BJ (cell line): Measurements from ENCODE around the gene ATP11A. TPM values are rescaled to one million over a fixed set of nuclear protein-coding genes. Genes with fewer than 3 reads are reported as not detected.

Experiments
- CTCF ChIA-PET: fragments of 350-600 bp; formaldehyde crosslinking; extraction: SDS; loops from one replicate; lab custom pipeline; 2021; ENCODE audit warnings: antibody characterized with exemption, inconsistent platforms; lab: Yijun Ruan, JAX
- POLR2A ChIA-PET: fragments of 300-600 bp; sonication (Branson Sonifier 250); formaldehyde crosslinking; extraction: SDS; loops from one replicate; lab custom pipeline; 2021; ENCODE audit warnings: antibody characterized with exemption; lab: Charles Lee
- DNase-seq: peaks from one replicate; pipeline ENCODE4 v3.0.0-alpha.2; 2011; ENCODE audit warnings: low read depth
- H3K27me3 ChIP-seq: 2 replicates; pipeline ENCODE4 v1.6.0; 2011; ENCODE audit warnings: low read length; ENCODE audit not compliant: control insufficient read depth, insufficient read depth
- H3K36me3 ChIP-seq: 2 replicates; pipeline ENCODE4 v1.5.1; 2011; ENCODE audit warnings: low read length; ENCODE audit not compliant: control insufficient read depth, insufficient read depth
- H3K4me3 ChIP-seq: 2 replicates; pipeline ENCODE4 v1.5.1; 2011; ENCODE audit warnings: low read depth, mild to moderate bottlenecking, control low read depth, low read length
- polyA plus RNA-seq: library from polyadenylated mRNA; depleted of rRNA; stranded (reverse); fragments of >200 nt; gene quantifications from 2 replicates; pipeline ENCODE4 v1.2.3, GENCODE V29; 2011
- TF ChIP-seq, protein P1 (sequence below): IDR thresholded peaks from 2 replicates; pipeline ENCODE4 v1.5.1; 2011; ENCODE audit warnings: low read depth, mild to moderate bottlenecking, control low read depth, inconsistent platforms, low read length, moderate library complexity; ENCODE audit not compliant: insufficient read depth

Gene ATP11A
- polyA plus RNA-seq, 1 experiment = 1.9 TPM

DNA sequence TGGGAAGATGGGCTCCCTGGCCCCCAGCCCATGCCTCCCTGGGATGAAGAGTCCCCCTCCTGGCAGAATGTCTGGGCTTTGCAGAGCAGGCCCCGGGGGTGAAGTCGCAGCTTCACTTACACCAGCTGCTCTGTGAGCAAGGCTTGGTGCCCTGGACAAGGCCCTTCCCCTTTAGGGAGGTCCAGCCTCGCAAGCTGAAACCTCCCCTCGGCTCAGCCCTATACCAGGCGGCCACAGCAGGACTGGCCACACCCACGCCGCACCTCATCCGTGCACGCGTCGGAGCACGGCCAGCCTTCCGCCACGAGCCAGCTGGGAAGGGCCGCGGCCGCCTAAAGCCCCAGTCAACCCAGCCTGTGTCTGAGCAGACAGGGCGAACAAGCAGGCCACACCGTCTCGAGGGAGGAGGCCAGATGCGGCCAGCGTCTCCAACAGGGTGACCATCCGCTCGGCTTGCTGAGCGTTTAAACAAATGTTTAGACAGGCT is 196.0 kb downstream of the ATP11A start:
- ChIA-PET POLR2A (no interaction called here), CTCF (interaction anchor here (0.9 to 2.3 kb wide), 4 partner anchors 9 to 244 kb away, joined by 3 to 13 read pairs (median 4); no protein-coding TSS in a partner anchor)
- H3K4me3 ChIP-seq = peak overlapping the region; percentile 12
- peak; percentile 53 for DNase-seq
- TF ChIP-seq, protein P1, sequence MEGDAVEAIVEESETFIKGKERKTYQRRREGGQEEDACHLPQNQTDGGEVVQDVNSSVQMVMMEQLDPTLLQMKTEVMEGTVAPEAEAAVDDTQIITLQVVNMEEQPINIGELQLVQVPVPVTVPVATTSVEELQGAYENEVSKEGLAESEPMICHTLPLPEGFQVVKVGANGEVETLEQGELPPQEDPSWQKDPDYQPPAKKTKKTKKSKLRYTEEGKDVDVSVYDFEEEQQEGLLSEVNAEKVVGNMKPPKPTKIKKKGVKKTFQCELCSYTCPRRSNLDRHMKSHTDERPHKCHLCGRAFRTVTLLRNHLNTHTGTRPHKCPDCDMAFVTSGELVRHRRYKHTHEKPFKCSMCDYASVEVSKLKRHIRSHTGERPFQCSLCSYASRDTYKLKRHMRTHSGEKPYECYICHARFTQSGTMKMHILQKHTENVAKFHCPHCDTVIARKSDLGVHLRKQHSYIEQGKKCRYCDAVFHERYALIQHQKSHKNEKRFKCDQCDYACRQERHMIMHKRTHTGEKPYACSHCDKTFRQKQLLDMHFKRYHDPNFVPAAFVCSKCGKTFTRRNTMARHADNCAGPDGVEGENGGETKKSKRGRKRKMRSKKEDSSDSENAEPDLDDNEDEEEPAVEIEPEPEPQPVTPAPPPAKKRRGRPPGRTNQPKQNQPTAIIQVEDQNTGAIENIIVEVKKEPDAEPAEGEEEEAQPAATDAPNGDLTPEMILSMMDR = no peak
- H3K36me3 ChIP-seq = peaks cover 4% of the 10 kb centered on the region
- H3K27me3 ChIP-seq = peaks cover 4% of the 10 kb centered on the region

DNA sequence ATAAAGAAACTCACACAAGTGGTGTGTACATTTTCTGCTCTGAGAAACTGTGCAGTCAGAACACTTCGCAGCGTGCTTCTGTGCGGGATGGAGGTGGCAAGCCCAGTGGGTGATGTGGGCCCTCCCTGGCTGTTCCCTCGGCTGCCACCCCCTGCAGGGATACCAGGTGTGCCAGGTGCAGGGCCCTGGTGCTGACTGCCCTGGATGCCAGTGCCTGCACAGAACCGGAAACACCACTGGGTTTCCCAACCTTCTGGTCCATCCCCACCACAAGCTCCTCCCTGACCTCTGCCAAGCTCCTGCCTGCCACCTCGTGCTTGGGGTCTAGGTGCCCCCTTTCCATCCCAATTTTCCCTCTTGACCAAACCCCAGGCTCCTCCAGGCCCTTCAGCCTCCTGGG is 197.3 kb downstream of the ATP11A start:
- peaks cover 1% of the 10 kb centered on the region; the same call in 1 of the 2 replicates for H3K36me3 ChIP-seq
- no peak overlapping the region for H3K4me3 ChIP-seq
- peaks cover 6% of the 10 kb centered on the region for H3K27me3 ChIP-seq
- ChIA-PET CTCF (interaction anchor here (0.7 kb wide), 1 partner anchor 12 kb away, joined by 5 read pairs; no protein-coding TSS in a partner anchor), POLR2A (no interaction called here)
- TF ChIP-seq, protein P1 = no peak
- no peak for DNase-seq

DNA sequence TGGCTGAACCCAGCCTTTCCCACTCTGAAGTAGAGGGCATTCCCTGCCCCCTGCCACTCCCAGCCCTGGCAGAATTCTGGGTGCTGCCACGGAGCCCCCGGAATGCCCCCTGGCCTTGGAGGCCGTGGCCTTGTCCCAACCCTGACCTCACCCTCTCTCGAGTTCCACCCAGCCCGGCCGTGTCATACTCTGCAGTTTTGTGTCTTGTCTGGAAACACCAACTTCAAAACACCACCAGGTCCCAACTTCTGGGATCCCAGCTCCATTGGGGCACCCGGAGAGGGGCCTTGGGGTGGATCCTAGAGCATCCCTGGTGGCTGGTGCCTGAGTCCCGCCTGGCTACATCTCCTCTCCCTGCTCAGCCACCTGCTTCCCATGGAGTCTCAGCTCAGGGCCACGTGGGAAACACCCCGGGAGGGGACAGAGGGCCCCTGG is 197.7 kb downstream of the ATP11A start:
- CTCF ChIA-PET = interaction anchor here (0.7 kb wide), 1 partner anchor 13 kb away, joined by 5 read pairs; no protein-coding TSS in a partner anchor
- no peaks in the 10 kb centered on the region for H3K36me3 ChIP-seq
- TF ChIP-seq, protein P1 = no peak
- DNase-seq = no peak
- POLR2A ChIA-PET = no interaction called here
- peaks cover 10% of the 10 kb centered on the region for H3K27me3 ChIP-seq
- no peak overlapping the region for H3K4me3 ChIP-seq

DNA sequence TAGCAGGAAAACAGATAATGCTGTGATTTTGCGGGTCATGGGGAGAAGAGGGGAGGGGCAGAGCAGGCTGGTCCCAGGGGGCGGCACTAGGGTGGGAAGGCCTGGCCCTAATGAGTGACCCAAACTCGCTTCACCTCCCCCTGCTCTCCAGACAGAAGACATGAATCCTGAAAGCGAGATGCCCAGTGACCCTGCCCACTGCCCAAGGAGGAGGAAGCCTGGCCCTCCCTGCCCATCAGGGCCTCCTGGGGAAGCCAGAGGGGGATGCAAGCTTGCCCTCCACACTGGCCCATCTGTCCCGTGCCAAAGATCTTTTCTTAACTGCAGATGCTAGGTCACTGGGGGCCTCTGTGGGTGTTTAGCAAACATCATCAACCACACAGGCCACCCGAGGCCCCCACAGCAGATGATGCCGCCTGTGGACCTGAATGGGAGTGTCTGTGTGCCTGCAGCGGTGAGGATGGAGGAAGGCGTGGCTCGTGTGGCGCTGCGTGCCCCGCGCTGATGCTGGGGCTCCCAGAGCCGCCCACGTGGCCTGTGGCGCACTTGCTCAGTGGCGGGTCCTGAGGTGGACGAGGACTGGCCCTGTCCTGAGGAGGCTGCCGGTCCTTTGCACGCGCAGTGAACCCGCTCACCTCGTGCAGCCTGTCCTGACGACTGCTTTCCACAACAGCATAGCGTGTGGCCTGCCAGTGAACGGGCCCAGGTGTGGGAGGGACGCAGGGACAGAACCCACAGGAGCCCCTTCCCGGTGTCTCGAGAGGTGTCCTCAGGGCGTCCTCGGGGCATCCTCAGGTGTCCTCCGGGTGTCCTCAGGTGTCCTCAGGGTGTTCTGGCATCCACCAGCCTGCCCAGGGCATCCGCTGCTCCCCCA is 198.6 kb downstream of the ATP11A start:
- TF ChIP-seq, protein P1 = no peak
- Histone ChIP-seq H3K27me3 (peaks cover 14% of the 10 kb centered on the region), H3K4me3 (no peak overlapping the region), H3K36me3 (no peaks in the 10 kb centered on the region)
- POLR2A ChIA-PET = no interaction called here
- no peak for DNase-seq
- CTCF ChIA-PET = no interaction called here
